IMR-90 (cell line): ENCODE data around the gene DCP1A.

Experiments used
- BHLHE40 ChIP-seq: fragments of 150-350 bp; IDR thresholded peaks from 2 replicates; pipeline ENCODE4 v1.6.1; 2016; ENCODE audit warnings: mild to moderate bottlenecking, low read depth, low read length
- CHD1 ChIP-seq: IDR thresholded peaks from 2 replicates; pipeline ENCODE4 v1.6.1; 2012; ENCODE audit warnings: low read depth, low read length, improper control_type of control experiment
- FOS ChIP-seq: fragments of 150-350 bp; IDR thresholded peaks from 2 replicates; pipeline ENCODE4 v1.6.1; 2016; ENCODE audit warnings: low read depth, low read length
- MAFK ChIP-seq: IDR thresholded peaks from 2 replicates; pipeline ENCODE4 v1.6.1; 2012; ENCODE audit warnings: low read depth, low read length, improper control_type of control experiment
- MAZ ChIP-seq: IDR thresholded peaks from 2 replicates; pipeline ENCODE4 v1.6.1; 2012; ENCODE audit warnings: low read depth, mild to moderate bottlenecking, low read length, improper control_type of control experiment, moderate library complexity, borderline replicate concordance
- NFE2L2 ChIP-seq: fragments of 150-350 bp; IDR thresholded peaks from 2 replicates; pipeline ENCODE4 v1.6.1; 2016; ENCODE audit warnings: low read depth, mild to moderate bottlenecking, low read length
- POLR2A ChIP-seq: IDR thresholded peaks from 2 replicates; pipeline ENCODE4 v1.6.1; 2012; ENCODE audit warnings: mild to moderate bottlenecking, low read depth, low read length
- RAD21 ChIP-seq: IDR thresholded peaks from 2 replicates; pipeline ENCODE4 v1.6.1; 2012; ENCODE audit warnings: low read length, improper control_type of control experiment
- RCOR1 ChIP-seq: IDR thresholded peaks from 2 replicates; pipeline ENCODE4 v1.6.1; 2012; ENCODE audit warnings: mild to moderate bottlenecking, low read length, improper control_type of control experiment; ENCODE audit not compliant: insufficient replicate concordance
- SMC3 ChIP-seq: fragments of 150-350 bp; IDR thresholded peaks from 2 replicates; pipeline ENCODE4 v1.6.1; 2016; ENCODE audit warnings: low read depth, mild to moderate bottlenecking, antibody characterized with exemption, low read length, moderate library complexity
- TF ChIP-seq, protein P1 (sequence below): conservative IDR thresholded peaks from 2 replicates; pipeline ENCODE4 v1.5.1; 2012; ENCODE audit warnings: mild to moderate bottlenecking, low read depth, low read length, improper control_type of control experiment
- TF ChIP-seq, protein P2 (sequence below): fragments of 150-350 bp; IDR thresholded peaks from 2 replicates; pipeline ENCODE4 v1.6.1; 2016; ENCODE audit warnings: low read depth, mild to moderate bottlenecking, low read length, moderate library complexity, borderline replicate concordance

DNA sequence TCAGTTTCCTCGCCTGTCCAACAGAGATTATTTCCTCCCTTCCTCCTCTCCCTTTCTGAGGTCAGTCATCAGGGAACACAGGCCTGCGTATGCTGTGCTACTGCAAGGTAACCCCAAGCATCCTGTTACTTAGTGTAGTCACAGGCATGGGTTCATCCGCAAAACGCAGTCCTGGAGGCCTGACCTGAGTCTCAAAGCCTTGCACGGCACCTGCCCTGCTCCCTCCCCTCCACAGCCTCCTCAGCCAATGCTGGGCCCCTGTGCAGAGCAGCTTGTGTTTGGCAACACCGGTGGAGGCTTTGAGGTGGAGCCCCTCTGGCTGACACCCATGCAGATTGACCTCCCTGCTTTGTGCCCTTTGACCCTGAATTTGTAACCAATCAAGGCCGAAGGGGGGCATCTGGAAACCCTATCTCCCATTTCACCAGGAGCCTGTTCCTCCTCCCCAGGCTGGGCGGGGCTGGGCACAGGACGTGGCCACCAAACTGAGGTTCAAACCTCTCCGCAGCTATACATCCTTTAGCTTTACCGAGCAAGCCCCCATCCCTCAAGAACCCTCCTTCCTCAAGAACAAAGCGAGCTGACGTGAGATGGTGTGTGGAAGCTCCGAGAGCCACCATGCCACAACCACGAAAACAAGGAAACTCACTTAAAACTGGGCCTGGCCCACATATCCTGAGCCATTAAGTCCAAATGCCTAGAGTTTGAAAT lies 113.1 kb downstream of the DCP1A start:
- TF ChIP-seq NFE2L2 (no peak), POLR2A (no peak), BHLHE40 (no peak), MAZ (no peak), MAFK (no peak), FOS (no peak), SMC3 (no peak), RCOR1 (no peak), CHD1 (no peak), RAD21 (no peak)
- TF ChIP-seq, protein P1, sequence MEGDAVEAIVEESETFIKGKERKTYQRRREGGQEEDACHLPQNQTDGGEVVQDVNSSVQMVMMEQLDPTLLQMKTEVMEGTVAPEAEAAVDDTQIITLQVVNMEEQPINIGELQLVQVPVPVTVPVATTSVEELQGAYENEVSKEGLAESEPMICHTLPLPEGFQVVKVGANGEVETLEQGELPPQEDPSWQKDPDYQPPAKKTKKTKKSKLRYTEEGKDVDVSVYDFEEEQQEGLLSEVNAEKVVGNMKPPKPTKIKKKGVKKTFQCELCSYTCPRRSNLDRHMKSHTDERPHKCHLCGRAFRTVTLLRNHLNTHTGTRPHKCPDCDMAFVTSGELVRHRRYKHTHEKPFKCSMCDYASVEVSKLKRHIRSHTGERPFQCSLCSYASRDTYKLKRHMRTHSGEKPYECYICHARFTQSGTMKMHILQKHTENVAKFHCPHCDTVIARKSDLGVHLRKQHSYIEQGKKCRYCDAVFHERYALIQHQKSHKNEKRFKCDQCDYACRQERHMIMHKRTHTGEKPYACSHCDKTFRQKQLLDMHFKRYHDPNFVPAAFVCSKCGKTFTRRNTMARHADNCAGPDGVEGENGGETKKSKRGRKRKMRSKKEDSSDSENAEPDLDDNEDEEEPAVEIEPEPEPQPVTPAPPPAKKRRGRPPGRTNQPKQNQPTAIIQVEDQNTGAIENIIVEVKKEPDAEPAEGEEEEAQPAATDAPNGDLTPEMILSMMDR = no peak
- TF ChIP-seq, protein P2, sequence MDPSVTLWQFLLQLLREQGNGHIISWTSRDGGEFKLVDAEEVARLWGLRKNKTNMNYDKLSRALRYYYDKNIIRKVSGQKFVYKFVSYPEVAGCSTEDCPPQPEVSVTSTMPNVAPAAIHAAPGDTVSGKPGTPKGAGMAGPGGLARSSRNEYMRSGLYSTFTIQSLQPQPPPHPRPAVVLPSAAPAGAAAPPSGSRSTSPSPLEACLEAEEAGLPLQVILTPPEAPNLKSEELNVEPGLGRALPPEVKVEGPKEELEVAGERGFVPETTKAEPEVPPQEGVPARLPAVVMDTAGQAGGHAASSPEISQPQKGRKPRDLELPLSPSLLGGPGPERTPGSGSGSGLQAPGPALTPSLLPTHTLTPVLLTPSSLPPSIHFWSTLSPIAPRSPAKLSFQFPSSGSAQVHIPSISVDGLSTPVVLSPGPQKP = no peak
